ENCODE measurements around the gene NRXN3.
"Not testable (repeated sequence)": the region's sequence is repeated elsewhere in the genome, so short reads cannot be mapped to it uniquely, and the experiment has no call there.

Gene NRXN3

DNA sequence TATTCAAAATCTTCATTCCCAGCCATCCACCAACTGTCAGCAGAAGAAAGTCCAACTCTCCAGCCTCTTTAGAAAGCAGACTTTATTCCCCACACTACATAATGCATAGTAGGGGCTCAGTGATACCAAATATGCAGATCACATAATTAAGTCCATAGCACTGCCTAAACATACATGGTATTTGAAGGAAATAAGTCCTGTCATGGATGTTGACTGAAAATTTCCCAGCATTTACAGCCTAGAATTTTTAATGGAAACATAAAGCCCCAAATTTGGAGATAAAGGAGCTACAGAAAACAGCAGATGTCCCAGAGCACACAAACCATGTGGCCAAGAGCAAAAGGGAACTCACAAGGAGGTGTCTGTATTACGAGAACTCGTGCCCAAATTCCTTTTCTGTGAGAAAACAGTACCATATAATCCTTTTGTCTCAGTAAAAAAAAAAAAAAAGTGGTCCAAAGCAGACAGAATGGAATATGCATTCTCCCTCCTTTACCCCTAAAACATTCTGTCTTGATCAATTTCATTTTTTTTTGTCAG lies 920.5 kb downstream of the NRXN3 start:
- no peak overlapping the region for H3K4me3 Mint-ChIP-seq
- H3K9me3 Mint-ChIP-seq: peaks cover 4% of the 10 kb centered on the region
- H3K27ac Mint-ChIP-seq: no peak overlapping the region
- no peaks in the 10 kb centered on the region for H3K4me1 Mint-ChIP-seq (ENCODE audit: low read depth)
- H3K27me3 Mint-ChIP-seq: no peaks in the 10 kb centered on the region
- H3K36me3 Mint-ChIP-seq (ENCODE audit: low read depth): no peaks in the 10 kb centered on the region

DNA sequence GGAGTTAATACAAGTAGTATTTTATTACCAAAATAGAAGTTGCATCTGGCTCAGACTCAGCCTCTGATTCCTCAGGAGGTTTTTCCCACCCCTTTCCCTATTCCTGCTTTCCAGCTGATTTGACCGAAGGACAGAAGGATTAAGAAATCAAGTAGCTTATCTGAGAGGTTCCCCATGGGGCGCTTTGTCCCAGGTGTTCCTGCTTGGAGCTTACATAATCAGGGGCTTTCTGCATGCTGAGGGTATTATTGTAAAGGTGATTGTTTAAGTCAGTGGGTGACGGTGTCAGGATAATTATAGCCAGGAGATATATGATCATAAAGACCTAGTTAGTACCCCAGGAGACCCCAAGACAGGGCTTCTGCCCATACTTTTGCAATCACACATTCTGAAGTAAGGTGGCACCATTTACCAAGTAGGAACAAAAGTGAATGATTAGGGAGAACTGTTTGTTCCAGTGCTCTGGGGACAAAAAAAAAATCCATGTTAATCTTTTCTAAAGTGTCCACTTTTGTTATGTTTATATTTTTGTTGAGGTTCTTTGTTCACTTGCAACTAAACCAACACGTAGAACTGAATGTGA lies 921.3 kb downstream of the NRXN3 start:
- no peaks in the 10 kb centered on the region for H3K27me3 Mint-ChIP-seq

DNA sequence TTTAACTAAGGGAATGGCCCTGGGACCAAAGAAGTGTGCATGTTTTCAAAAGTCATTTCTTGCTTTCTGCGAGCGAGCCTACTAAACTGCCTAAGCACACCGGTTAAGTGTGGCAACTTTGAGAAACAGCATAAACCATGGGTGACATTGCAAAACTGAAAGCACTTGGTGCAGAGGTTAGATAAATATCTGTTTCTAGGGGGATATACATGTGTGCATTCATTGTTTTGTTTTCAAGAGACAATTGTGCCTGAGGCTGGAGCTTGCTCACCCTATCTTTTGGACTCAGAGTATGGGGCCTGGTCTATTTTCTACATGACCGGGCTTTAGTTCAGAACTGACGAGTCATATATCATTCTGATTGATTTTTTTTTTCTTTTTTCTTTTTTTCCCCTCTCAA lies 923.4 kb downstream of the NRXN3 start:
- Mint-ChIP-seq H3K27ac (no peak overlapping the region), H3K9me3 (peaks cover 4% of the 10 kb centered on the region), H3K27me3 (no peaks in the 10 kb centered on the region), H3K36me3 (ENCODE audit: low read depth) (no peaks in the 10 kb centered on the region), H3K4me1 (ENCODE audit: low read depth) (no peaks in the 10 kb centered on the region), H3K4me3 (no peak overlapping the region)

More for the DNA sequence above, 921.3 kb downstream of the NRXN3 start:
- no peak overlapping the region for H3K27ac Mint-ChIP-seq
- H3K36me3 Mint-ChIP-seq (ENCODE audit: low read depth): no peaks in the 10 kb centered on the region
- H3K9me3 Mint-ChIP-seq: peaks cover 4% of the 10 kb centered on the region
- H3K4me1 Mint-ChIP-seq (ENCODE audit: low read depth): no peaks in the 10 kb centered on the region
- H3K4me3 Mint-ChIP-seq: no peak overlapping the region

DNA sequence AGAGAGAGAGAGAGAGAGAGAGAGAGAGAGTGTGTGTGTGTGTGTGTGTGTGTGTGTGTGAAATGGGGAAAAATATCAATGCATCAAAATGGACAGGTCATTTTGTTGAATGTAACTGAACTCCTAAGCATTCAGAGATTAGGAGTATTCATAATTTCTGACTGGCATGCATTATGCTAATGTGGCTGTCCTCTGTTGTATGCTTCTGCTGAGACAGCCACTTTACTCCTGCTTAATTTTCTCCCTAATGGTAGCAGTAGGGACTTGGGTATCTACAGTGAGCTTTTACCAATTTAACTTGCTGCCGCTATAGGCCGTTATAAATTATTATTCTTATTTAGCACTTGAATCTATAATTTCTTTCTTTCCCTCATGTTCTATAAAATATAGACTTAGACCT lies 924.8 kb downstream of the NRXN3 start:
- peaks cover 4% of the 10 kb centered on the region for H3K9me3 Mint-ChIP-seq
- no peak overlapping the region for H3K4me3 Mint-ChIP-seq
- no peaks in the 10 kb centered on the region for H3K4me1 Mint-ChIP-seq (ENCODE audit: low read depth)
- H3K27me3 Mint-ChIP-seq: no peaks in the 10 kb centered on the region
- no peak overlapping the region for H3K27ac Mint-ChIP-seq
- H3K36me3 Mint-ChIP-seq (ENCODE audit: low read depth): no peaks in the 10 kb centered on the region

DNA sequence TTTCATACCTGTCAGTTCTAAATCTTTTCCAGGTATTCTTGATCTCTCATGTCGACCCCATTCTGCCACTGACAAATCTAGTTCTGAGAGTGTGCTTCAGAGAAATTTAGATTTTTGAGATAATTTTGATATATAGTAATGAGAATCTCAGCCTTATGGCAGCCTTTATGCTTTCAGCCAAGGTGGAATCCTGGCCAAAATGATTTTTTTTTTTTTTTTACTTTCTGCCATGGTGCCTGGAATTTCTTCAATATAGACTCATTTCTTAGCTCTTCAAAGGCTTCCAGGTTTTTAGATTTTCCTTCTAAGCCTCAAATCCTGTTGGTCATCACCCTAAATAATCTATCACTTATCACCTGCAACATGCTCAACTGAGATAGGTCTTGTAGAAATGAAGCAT lies 926.6 kb downstream of the NRXN3 start:
- Mint-ChIP-seq H3K27me3 (no peaks in the 10 kb centered on the region), H3K36me3 (ENCODE audit: low read depth) (no peaks in the 10 kb centered on the region), H3K27ac (no peak overlapping the region), H3K4me1 (ENCODE audit: low read depth) (no peaks in the 10 kb centered on the region), H3K4me3 (no peak overlapping the region), H3K9me3 (peaks cover 4% of the 10 kb centered on the region)

DNA sequence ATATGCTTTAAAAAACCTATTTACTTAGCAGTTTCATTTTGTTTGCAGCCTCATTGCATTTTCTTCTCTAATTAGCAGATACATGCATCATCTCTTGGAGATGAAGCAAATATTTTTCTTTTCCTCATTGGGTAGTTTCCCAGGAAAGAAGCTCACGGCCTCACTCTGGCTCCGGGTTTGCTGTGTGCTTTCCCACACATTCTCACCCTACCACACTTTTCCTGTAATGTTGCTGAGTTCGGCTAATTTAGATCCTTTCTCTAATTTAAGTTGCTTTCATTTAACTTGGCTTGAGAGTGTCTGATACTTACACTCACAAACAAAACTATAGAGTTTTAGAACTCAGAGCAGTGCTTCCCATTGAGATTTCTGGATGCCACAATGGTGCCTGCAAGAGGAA lies 928.2 kb downstream of the NRXN3 start:
- Mint-ChIP-seq H3K27ac (no peak overlapping the region), H3K27me3 (no peaks in the 10 kb centered on the region), H3K4me1 (ENCODE audit: low read depth) (no peaks in the 10 kb centered on the region), H3K9me3 (peaks cover 4% of the 10 kb centered on the region), H3K36me3 (ENCODE audit: low read depth) (no peaks in the 10 kb centered on the region), H3K4me3 (no peak overlapping the region)

DNA sequence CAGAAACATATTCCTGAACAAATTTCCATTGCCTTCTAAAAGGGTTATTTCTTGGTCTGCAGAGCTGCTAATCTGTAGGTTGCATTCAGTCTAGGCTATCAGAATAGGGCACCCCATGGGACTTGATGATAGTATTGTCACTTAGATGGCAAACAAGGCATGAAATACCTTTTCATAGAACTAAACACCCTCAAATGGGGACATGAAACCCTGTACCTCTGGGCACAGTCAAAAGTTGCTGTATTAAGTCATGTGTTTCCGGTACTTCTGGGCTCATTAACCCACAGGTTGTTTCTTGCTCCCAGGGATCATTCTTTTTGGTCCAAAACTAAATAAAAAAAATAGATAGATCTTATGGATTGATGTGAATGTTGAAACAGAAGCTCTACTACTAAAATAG lies 930.4 kb downstream of the NRXN3 start:
- no peaks in the 10 kb centered on the region for H3K27me3 Mint-ChIP-seq
- H3K4me1 Mint-ChIP-seq (ENCODE audit: low read depth): no peaks in the 10 kb centered on the region
- H3K4me3 Mint-ChIP-seq: no peak overlapping the region
- peaks cover 7% of the 10 kb centered on the region for H3K9me3 Mint-ChIP-seq
- H3K36me3 Mint-ChIP-seq (ENCODE audit: low read depth): no peaks in the 10 kb centered on the region
- no peak overlapping the region for H3K27ac Mint-ChIP-seq

DNA sequence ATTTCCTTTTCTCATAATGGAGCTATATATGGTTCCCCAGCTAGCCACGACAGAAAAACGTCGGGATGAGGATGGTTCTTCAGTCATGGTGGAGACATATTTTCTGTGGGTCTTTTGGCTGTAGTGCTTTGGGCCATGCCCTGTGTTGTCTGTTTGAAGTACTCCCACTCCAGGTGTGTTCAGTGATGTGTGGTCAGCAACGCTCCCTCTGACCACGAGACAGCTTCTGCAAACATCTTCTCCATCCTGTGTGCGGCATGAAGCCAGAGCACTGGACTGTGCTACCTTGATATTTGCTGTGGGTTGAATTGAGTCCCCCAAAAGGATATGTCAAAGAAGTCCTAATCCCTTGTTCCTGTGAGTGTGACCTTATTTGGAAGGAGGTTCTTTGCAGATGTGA lies 931.2 kb downstream of the NRXN3 start:
- no peaks in the 10 kb centered on the region for H3K4me1 Mint-ChIP-seq (ENCODE audit: low read depth)
- H3K9me3 Mint-ChIP-seq: peaks cover 7% of the 10 kb centered on the region
- H3K4me3 Mint-ChIP-seq: no peak overlapping the region
- no peaks in the 10 kb centered on the region for H3K27me3 Mint-ChIP-seq
- no peaks in the 10 kb centered on the region for H3K36me3 Mint-ChIP-seq (ENCODE audit: low read depth)
- no peak overlapping the region for H3K27ac Mint-ChIP-seq

DNA sequence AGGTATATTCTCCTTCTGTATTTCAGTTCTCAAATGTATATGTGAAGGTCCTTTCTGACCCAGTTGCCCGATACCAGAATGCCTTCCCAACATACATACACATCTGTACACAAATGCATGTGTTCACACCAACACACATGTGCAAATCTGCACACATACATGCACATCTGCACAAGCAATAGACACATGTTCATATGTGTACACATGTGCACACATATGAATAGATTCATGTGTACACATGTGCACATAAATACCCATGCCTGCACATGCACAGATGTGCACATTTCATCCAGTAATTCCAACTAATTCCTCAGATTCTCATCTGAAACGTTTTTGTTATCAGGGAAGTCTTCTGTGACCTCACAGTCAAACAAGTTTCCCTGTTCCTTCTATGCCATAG lies 933.6 kb downstream of the NRXN3 start:
- Mint-ChIP-seq H3K36me3 (ENCODE audit: low read depth) (no peaks in the 10 kb centered on the region), H3K4me1 (ENCODE audit: low read depth) (no peaks in the 10 kb centered on the region), H3K27ac (no peak overlapping the region), H3K27me3 (no peaks in the 10 kb centered on the region), H3K9me3 (peaks cover 7% of the 10 kb centered on the region), H3K4me3 (no peak overlapping the region)

DNA sequence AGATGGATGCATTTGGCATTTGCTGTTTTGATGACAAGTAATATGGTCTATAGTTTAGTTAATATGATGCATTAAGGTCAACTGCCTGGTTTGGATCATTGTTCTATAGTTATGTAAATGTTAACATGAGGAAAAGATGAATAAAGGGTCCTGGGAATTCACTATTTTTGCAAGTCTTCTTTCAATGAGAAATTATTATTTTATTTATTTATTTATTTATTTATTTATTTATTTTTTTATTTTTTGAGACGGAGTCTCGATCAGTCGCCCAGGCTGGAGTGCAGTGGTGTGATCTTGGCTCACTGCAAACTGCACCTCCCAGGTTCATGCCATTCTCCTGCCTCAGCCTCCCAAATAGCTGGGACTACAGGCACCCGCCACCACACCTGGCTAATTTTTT lies 940.4 kb downstream of the NRXN3 start:
- H3K4me1 Mint-ChIP-seq (ENCODE audit: low read depth); H3K27me3 Mint-ChIP-seq; H3K9me3 Mint-ChIP-seq; H3K27ac Mint-ChIP-seq; H3K36me3 Mint-ChIP-seq (ENCODE audit: low read depth); H3K4me3 Mint-ChIP-seq: not testable (repeated sequence)

DNA sequence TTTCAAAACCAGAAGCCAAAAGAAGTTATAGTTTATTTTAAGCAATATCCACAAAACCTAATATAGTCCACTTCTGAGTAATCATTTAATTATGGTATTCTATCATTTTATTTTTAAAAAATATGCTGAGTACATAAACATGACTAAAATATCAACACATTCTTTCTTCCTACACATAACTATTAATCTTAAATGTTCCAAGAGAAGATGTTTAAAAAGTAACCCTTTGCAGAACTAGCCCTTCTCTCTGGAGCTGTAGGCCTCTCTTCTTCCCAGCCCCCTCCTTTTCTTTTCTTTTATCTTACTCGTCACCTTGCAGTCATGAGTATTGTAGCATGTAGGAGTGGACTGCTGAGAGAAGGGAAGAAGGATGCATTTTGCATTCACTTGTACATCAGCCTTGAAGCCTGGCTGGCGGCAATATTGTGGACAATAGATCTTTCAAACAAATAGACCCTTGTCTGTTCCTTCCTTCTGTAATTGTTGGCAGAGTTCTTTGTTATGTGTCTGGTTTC lies 941.9 kb downstream of the NRXN3 start:
- no peak overlapping the region for H3K4me3 Mint-ChIP-seq
- H3K36me3 Mint-ChIP-seq (ENCODE audit: low read depth): no peaks in the 10 kb centered on the region
- peaks cover 5% of the 10 kb centered on the region for H3K9me3 Mint-ChIP-seq
- peaks cover 4% of the 10 kb centered on the region for H3K27me3 Mint-ChIP-seq
- H3K4me1 Mint-ChIP-seq (ENCODE audit: low read depth): no peaks in the 10 kb centered on the region
- no peak overlapping the region for H3K27ac Mint-ChIP-seq

DNA sequence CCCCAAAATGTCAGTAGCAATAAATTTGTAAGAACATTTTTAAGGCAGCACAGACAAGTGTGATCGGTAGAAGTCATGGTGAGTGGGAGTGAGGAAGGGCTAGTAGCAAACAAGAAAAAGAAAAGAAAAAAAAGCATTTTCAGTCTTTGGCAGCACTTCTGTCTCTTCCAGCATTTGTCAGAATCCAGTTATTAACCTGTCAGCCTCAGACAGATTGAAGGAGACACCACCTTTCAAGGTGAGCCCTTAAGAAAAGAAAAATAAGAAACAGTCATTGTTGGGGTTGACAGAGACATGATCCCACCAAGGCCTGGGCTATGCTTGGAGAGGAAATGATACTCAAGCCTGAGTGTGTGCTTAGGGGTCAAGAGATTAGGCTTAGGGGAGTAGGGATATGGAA lies 947.4 kb downstream of the NRXN3 start:
- no peak overlapping the region for H3K27ac Mint-ChIP-seq
- peaks cover 5% of the 10 kb centered on the region for H3K9me3 Mint-ChIP-seq
- peaks cover 4% of the 10 kb centered on the region for H3K27me3 Mint-ChIP-seq
- H3K4me1 Mint-ChIP-seq (ENCODE audit: low read depth): no peaks in the 10 kb centered on the region
- H3K4me3 Mint-ChIP-seq: no peak overlapping the region
- no peaks in the 10 kb centered on the region for H3K36me3 Mint-ChIP-seq (ENCODE audit: low read depth)

DNA sequence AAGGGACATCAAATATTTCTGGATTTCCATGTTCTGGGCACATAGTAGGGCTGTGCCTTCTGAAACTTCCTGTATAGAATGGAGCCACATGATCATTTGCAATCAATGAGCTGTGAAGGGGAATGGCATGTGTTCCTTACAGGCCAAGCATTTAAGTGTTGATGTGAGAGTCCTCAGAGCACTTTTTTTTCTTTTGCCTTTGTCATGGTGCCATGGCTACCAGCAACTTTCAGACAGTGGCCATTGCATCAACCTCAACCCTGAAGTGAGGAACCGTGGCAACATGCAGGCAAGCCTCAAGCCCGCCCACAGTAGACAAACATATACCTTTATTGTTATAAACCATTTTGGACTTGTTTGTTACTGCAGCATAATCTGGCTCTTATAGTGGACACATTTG lies 948.1 kb downstream of the NRXN3 start:
- Mint-ChIP-seq H3K27me3 (peaks cover 4% of the 10 kb centered on the region), H3K27ac (no peak overlapping the region), H3K36me3 (ENCODE audit: low read depth) (no peaks in the 10 kb centered on the region), H3K9me3 (peaks cover 5% of the 10 kb centered on the region), H3K4me3 (no peak overlapping the region), H3K4me1 (ENCODE audit: low read depth) (no peaks in the 10 kb centered on the region)

DNA sequence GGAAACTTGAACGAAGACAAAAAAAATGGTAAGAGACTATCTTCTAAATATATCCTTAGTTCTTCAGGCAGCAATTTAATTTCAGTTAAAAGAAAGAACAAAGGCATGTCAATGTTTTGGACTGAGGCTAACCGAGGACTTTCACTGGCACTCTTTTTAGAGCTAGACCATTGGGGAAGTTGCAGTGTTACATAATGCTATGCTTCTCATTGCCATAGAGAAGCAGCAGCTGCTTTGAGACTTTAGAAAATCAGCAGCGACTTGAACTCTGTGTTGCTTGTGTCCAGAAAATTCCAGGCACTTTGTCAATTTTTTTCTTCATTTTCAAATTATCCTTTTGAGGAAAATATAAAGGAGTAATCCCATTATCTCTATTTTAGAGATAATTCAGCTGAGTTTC lies 964.2 kb downstream of the NRXN3 start:
- no peaks in the 10 kb centered on the region for H3K36me3 Mint-ChIP-seq (ENCODE audit: low read depth)
- H3K4me3 Mint-ChIP-seq: no peak overlapping the region
- no peaks in the 10 kb centered on the region for H3K4me1 Mint-ChIP-seq (ENCODE audit: low read depth)
- no peaks in the 10 kb centered on the region for H3K27me3 Mint-ChIP-seq
- H3K27ac Mint-ChIP-seq: no peak overlapping the region
- H3K9me3 Mint-ChIP-seq: peaks cover 6% of the 10 kb centered on the region

DNA sequence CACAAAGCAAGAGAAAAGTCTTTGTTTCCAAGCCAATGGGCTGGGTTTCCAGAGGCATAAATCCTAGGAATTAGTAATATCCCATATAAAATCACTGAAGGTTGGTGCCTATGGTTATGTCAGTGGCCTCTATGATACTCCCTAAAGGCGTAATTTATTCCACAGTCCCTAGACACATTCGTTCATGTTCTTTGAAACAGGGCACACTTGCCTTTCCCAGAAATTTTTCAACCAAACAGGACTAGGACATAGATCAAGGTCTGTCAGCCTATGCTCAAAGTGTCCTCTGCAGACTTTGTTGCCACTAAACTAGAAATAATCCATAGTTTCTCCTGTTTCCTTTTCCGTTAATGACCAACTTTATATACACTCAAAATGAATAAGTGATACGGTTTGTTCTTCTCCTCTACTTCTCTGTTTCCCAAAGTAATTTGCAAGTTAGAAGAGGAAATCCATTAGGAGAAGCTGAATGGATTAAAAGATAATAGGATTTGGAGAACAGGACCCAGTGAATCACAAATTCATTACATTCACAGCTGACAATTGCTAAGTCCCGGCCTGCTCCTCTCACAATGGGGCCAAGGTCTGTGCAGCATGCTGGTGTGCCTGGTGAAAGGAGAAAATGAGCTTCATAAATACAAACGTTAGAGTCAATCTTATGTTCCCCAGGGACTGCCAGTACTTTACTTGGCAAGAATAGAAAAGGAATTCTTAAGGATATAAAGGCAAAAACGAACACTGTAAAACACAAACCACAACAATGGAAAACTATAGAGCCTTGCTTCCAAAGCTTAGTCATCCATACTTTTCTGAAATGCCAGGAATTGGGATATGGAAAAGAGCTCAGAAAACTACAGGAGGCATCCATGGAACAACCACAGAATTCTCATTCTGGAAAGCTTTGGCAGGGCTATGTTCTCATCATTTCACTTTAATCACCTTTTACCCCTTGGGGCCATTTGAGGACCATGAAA lies 966.2 kb downstream of the NRXN3 start:
- Mint-ChIP-seq H3K36me3 (ENCODE audit: low read depth) (no peaks in the 10 kb centered on the region), H3K27me3 (no peaks in the 10 kb centered on the region), H3K4me1 (ENCODE audit: low read depth) (no peaks in the 10 kb centered on the region), H3K9me3 (peaks cover 6% of the 10 kb centered on the region), H3K27ac (no peak overlapping the region), H3K4me3 (no peak overlapping the region)
